Transverse colon (tissue), 3 donors: ENCODE measurements around the gene VPS51.

Experiments
- POLR2A ChIP-seq: fragments of 450-650 bp; IDR thresholded peaks from one replicate; pipeline ENCODE4 v1.6.1; 2016; ENCODE audit warnings: antibody characterized with exemption, mild to moderate bottlenecking, moderate library complexity
- TF ChIP-seq, protein P1 (sequence below), 5 experiments: fragments of 200-600 bp in 3 of 5; fragments of 450-650 bp in 2 of 5; sonication (generic) in 3 of 5; IDR thresholded peaks; 1 replicate in 2 of 5; 2 replicates in 3 of 5; pipeline ENCODE4 v1.5.1; 2016 to 2017; ENCODE audit warnings: antibody characterized with exemption in 5 of 5, inconsistent platforms in 3 of 5, mild to moderate bottlenecking in 2 of 5, moderate library complexity in 1 of 5

DNA sequence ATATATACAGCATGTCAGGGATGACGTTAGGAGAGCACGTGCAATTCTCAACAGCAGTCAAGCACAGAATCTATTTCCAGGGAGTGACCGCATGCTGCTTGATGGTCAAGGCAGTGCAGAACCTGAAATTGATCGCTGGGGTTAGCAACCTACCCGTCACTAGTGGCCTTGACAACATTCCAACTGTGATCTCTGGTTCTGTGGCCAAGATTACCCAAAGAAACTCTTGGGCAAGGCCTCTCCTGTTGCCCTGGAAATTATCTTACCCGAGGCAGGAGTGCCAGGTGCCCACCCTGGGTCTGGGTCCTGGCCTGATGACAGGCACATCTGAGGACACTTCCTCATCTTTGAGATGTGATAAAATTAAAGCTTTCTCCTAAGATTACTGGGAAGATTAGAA is 17.8 kb downstream of the VPS51 start:
- TF ChIP-seq, protein P1, sequence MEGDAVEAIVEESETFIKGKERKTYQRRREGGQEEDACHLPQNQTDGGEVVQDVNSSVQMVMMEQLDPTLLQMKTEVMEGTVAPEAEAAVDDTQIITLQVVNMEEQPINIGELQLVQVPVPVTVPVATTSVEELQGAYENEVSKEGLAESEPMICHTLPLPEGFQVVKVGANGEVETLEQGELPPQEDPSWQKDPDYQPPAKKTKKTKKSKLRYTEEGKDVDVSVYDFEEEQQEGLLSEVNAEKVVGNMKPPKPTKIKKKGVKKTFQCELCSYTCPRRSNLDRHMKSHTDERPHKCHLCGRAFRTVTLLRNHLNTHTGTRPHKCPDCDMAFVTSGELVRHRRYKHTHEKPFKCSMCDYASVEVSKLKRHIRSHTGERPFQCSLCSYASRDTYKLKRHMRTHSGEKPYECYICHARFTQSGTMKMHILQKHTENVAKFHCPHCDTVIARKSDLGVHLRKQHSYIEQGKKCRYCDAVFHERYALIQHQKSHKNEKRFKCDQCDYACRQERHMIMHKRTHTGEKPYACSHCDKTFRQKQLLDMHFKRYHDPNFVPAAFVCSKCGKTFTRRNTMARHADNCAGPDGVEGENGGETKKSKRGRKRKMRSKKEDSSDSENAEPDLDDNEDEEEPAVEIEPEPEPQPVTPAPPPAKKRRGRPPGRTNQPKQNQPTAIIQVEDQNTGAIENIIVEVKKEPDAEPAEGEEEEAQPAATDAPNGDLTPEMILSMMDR (IDR thresholded peaks at IDR 0.05), result no peak
- no peak for TF ChIP-seq POLR2A
